Measurements from ENCODE around the gene HP1BP3.

DNA sequence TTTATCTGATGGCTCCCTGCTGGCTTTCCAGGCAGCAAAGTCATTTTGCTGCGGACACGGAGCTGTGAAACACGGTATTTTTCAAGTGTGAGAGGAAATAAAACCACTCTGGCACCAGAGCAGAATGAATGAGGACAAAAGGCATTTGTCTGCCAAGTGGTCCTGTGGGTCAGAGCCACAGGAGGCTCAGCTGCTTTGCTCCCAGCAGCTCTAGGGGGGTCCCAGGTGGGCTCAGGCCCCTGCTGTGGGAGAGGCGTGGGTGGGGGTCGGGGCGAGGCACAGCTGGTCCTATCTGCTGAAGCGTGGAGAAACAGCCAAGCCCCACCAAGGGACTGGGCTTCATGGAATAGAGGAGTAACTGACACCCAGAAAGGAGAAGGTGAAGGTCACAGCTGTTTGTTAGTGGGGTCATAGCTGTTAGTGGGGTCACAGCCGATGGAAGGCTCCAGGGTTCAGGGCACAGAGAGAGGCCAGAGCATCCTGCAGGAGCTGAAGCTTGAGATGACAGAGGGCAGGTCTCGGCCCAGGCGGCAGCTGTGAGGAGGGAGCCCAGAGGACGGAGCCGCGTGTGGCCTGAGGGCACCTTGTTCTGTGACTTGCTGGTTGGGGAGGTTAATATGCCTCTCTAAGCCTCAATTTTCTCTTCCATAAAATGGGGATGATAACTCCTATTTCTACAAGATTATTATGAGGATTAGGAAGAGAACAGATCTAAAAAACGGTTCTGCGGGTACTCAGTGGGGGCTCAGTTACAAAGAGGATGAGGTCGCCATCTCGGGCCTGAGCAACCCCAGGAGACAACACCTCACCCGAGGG lies 76.4 kb downstream of the HP1BP3 start:
- TF ChIP-seq, protein P1, sequence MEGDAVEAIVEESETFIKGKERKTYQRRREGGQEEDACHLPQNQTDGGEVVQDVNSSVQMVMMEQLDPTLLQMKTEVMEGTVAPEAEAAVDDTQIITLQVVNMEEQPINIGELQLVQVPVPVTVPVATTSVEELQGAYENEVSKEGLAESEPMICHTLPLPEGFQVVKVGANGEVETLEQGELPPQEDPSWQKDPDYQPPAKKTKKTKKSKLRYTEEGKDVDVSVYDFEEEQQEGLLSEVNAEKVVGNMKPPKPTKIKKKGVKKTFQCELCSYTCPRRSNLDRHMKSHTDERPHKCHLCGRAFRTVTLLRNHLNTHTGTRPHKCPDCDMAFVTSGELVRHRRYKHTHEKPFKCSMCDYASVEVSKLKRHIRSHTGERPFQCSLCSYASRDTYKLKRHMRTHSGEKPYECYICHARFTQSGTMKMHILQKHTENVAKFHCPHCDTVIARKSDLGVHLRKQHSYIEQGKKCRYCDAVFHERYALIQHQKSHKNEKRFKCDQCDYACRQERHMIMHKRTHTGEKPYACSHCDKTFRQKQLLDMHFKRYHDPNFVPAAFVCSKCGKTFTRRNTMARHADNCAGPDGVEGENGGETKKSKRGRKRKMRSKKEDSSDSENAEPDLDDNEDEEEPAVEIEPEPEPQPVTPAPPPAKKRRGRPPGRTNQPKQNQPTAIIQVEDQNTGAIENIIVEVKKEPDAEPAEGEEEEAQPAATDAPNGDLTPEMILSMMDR (IDR thresholded peaks at IDR 0.05) = no peak
- TF ChIP-seq EZH2 (IDR thresholded peaks at IDR 0.05) = no peak
